Measurements from ENCODE around the gene REXO1. TPM values are rescaled to one million over a fixed set of nuclear protein-coding genes. Genes with fewer than 3 reads are reported as not detected.

REXO1 gene
- total and polyA plus RNA-seq, 2 of the 8 experiments (the other 6 are each of a cell fraction or from before 2014, with no cell fraction given) = 42.4 to 44.3 TPM

DNA sequence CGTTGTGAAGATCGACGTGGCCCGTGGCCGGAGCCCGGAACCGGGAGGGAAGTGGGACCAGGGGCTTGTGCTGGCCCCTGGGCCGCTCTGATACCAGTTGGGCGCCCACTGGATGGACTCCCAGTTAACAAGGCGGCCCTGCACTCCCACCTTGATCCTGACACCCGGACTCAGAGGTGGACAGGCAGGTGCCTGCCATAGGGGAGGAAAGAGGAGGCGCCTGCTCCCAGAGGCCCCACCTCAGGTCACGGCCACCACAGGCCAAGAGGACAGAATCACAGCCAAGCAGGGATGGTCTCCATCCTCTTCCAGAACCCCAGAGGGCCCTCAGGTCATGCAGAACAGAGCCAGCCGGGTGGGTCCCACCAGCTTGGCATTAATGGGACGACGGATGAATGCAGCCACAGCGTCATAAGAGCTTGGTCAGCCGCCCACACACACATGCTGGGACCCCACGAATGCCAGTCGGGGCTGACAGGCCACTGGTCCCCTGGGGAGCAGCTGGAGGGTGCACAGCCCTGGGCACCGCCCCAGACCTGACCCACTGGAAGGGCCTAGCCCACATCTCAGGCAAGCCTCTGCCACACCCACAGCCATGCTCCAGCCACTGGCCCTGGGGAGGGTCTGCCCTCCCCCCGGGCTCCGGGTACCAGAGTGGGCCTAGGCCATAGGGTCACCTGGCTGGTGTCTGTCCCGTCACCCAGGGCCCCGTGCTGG is 24.7 kb upstream of the REXO1 start (continued):
- no peak for TF ChIP-seq GTF2F1 (IDR thresholded peaks at IDR 0.05; ENCODE audit: borderline replicate concordance, low read depth, low read length)
- TF ChIP-seq SIX5 (IDR thresholded peaks at IDR 0.05; ENCODE audit: low read depth, low read length) = no peak
- TF ChIP-seq PHF8 (conservative IDR thresholded peaks at IDR 0.05; ENCODE audit: low read depth, low read length) = no peak
- no peak for TF ChIP-seq TCF12 (IDR thresholded peaks at IDR 0.05; ENCODE audit: low read depth, low read length)
- TF ChIP-seq MAFK (IDR thresholded peaks at IDR 0.05; ENCODE audit: low read depth, low read length) = no peak

All from H1 (cell line).